HK-2 (cell line): Measurements from ENCODE around the gene RAPGEF1.
"Not testable (repeated sequence)": the region's sequence is repeated elsewhere in the genome, so short reads cannot be mapped to it uniquely, and the experiment has no call there.

Source experiments
- DNase-seq: peaks from one replicate; pipeline ENCODE4 v3.0.0-alpha.2; 2018; ENCODE audit not compliant: unreplicated experiment

RAPGEF1 gene

GRCh38 chr9:131669269-131670157, 70.4 kb downstream of the RAPGEF1 start:
- no peak for DNase-seq

- peak; percentile 65 for DNase-seq
Observed at GRCh38 chr9:131668439-131669268, 71.2 kb downstream of the RAPGEF1 start.

GRCh38 chr9:131668057-131668438, 71.8 kb downstream of the RAPGEF1 start:
- DNase-seq = no peak

GRCh38 chr9:131667576-131667975, 72.3 kb downstream of the RAPGEF1 start:
- no peak for DNase-seq

GRCh38 chr9:131666774-131667173, 73.1 kb downstream of the RAPGEF1 start:
- no peak for DNase-seq

- no peak for DNase-seq
Observed at GRCh38 chr9:131666029-131666428, 73.8 kb downstream of the RAPGEF1 start.

GRCh38 chr9:131663288-131663687, 76.6 kb downstream of the RAPGEF1 start:
- no peak for DNase-seq

- not testable (repeated sequence) for DNase-seq
Observed at GRCh38 chr9:131662289-131662621, 77.6 kb downstream of the RAPGEF1 start.

- no peak for DNase-seq
Observed at GRCh38 chr9:131661568-131662288, 78.1 kb downstream of the RAPGEF1 start.

- no peak for DNase-seq
Observed at GRCh38 chr9:131660466-131661405, 79.1 kb downstream of the RAPGEF1 start.

GRCh38 chr9:131658377-131659129, 81.3 kb downstream of the RAPGEF1 start:
- DNase-seq = no peak

GRCh38 chr9:131657940-131658339, 81.9 kb downstream of the RAPGEF1 start:
- no peak for DNase-seq

- no peak for DNase-seq
Observed at GRCh38 chr9:131657456-131657855, 82.4 kb downstream of the RAPGEF1 start.

GRCh38 chr9:131657037-131657377, 82.9 kb downstream of the RAPGEF1 start:
- DNase-seq = no peak

GRCh38 chr9:131656356-131657036, 83.4 kb downstream of the RAPGEF1 start:
- no peak for DNase-seq

GRCh38 chr9:131654369-131654768, 85.5 kb downstream of the RAPGEF1 start:
- not testable (repeated sequence) for DNase-seq

- DNase-seq = no peak
Observed at GRCh38 chr9:131651599-131651998, 88.3 kb downstream of the RAPGEF1 start.

- DNase-seq = no peak
Observed at GRCh38 chr9:131651160-131651559, 88.7 kb downstream of the RAPGEF1 start.

- no peak for DNase-seq
Observed at GRCh38 chr9:131650254-131650653, 89.6 kb downstream of the RAPGEF1 start.

- no peak for DNase-seq
Observed at GRCh38 chr9:131649646-131650045, 90.2 kb downstream of the RAPGEF1 start.
